ENCODE data around the gene SLC9A3.

SLC9A3 gene

DNA sequence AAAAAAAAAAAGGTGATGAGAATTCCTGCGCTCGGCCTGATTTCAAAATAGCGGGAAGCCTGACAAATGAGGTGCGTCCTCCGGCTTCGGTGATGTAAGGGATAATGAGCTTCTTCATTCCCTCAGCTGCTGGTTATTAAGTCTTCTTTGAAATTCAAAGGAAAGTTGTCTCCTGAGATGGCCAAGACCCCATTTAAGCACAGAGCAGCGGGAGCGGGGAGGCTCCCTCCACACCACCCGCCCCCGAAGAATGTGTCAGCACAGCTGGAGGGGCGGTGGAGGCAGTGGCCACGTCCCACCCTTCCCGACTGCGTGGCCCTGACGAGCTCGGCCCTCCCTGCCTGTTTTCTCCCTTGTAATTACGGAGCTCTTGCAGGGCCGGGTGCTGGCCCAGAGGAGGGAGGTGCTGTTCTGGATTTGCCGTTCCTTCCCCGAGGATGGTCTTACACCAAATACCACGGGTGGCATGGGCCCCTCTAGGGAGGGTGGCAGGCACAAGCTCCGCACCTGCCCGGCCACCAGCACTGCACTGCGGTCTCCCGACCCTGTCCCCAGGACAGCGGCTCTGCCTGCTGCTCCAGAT is 31.0 kb downstream of the SLC9A3 start:
- no peak overlapping the region for H3K4me3 ChIP-seq (ENCODE audit: low read length)
- DNase-seq (ENCODE audit: low read depth) = no peak
- TF ChIP-seq CTCF (IDR thresholded peaks at IDR 0.05; ENCODE audit: insufficient read depth, low read depth, low read length, missing control alignments) = no peak

DNA sequence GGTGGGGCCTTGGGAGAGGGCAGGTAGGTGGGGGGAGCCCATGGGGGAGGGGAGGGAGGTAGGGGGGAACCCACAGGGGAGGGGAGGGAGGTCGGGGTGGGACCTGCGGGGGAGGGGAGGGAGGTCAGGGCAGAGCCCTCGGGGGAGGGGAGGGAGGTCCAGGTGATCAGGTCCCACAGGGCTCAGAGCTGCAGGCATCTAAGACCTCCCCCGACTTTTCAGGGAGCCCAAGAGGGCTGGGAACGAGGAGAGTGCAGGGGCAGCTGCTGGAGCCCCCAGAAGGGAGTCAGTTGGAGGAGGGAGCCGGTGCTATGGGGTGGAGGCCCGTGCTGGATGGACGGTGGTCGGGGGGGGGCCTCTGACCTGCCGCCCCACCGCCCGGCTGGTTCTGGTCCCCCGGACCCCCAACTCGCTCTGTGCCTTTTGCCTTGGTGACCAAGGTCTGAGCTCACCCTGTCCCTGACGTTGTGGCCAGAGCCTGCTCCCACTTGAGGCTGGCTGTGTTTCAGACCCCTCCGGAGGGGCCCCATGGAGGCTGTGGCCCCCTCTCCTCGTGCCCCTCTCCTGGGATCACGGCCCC is 31.8 kb downstream of the SLC9A3 start:
- DNase-seq (ENCODE audit: low read depth) = no peak
- no peak overlapping the region for H3K4me3 ChIP-seq (ENCODE audit: low read length)
- TF ChIP-seq CTCF (IDR thresholded peaks at IDR 0.05; ENCODE audit: insufficient read depth, low read depth, low read length, missing control alignments) = no peak

DNA sequence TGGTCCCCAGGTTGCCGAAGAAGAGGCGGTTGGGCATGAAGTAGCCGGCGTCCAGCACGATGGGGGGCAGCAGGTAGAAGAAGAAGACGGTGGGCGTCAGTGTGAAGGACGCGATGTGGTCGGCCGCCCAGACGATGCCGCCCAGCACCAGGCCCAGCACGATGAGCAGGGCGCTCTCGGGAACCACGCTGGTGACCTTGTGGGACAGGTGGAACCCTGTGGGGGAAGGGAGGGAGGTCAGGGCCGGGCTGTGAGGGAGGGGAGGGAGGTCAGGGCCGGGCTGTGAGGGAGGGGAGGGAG is 32.4 kb downstream of the SLC9A3 start:
- no peak for DNase-seq (ENCODE audit: low read depth)
- H3K4me3 ChIP-seq (ENCODE audit: low read length) = no peak overlapping the region
- TF ChIP-seq CTCF (IDR thresholded peaks at IDR 0.05; ENCODE audit: insufficient read depth, low read depth, low read length, missing control alignments) = no peak

- no peak for DNase-seq (ENCODE audit: low read depth)
- no peak overlapping the region for H3K4me3 ChIP-seq (ENCODE audit: low read length)
- no peak for TF ChIP-seq CTCF (IDR thresholded peaks at IDR 0.05; ENCODE audit: insufficient read depth, low read depth, low read length, missing control alignments)
These were observed 33.0 kb downstream of the SLC9A3 start for GRCh38 chr5:491119-491855.

DNA sequence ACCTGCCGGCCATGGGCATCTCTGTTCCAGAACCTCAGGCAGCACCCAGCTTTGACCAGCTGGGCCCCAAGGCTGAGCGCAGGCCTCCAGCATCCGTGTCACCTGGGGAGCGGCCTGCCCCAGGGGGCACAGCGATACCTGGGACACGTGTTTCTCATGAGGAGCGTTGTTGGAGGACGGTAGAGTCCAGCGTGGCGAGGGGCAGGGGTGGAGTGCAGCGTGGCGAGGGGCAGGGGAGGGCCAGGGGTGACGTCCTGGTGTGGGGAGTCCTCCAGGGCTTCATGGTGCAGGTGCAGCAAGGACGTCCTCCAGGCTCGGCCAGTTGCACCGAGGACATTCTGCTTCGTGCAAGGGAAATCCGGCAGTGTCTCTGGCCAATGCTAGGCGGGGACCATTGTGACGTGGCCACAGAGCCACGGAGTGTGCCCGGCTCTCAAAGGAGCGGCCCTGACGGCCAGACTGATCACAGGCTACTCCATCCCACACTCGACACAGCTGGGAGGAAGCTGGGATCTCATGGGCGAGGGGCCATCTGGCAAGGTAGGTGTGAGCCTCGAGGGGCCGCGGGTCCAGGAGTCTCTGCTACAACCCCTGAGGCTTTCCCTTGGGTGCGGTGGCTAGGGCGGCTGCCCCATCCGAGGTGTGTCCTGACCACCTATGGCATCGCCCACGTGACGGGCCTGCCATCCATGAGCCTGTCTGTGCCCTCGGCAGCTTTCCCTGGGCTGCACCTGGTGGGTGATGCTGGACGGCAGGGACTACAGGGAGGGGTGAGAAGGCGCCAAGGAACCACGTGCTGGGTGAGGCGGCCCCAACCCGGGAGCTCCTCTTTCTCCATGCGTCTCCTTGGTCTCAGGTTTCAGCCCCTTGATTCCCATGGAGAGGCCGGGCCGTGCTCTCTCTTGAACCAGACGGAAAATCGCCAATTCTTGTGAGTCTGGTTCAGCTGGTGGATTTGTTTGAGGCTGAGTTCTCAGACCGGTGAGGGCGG is 33.8 kb downstream of the SLC9A3 start:
- no peak for TF ChIP-seq CTCF (IDR thresholded peaks at IDR 0.05; ENCODE audit: insufficient read depth, low read depth, low read length, missing control alignments)
- no peak overlapping the region for H3K4me3 ChIP-seq (ENCODE audit: low read length)
- no peak for DNase-seq (ENCODE audit: low read depth)

DNA sequence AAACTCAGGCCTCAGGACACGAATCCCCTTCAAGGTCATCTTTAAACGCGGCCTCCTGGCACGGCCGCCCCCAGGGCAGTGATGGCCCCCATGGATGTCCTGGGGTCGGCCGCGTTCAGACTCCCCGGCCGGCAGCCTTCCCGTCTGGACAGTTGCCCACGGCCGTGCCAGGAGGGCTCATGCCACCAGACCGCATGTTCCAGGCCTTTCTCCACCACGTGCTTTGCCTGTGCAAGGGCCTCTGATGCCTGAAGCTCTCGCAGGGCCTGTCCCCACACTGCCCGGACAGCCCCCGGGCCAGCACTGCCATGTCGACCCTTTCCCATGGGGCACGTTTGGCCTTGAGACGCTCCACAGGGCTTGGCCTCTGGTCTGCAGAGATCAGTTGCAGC is 34.6 kb downstream of the SLC9A3 start:
- no peak for DNase-seq (ENCODE audit: low read depth)
- TF ChIP-seq CTCF (IDR thresholded peaks at IDR 0.05; ENCODE audit: insufficient read depth, low read depth, low read length, missing control alignments) = no peak
- no peak overlapping the region for H3K4me3 ChIP-seq (ENCODE audit: low read length)

Measured in epithelial cell of esophagus (primary cell).